GM23338 (cell line): ENCODE measurements around the gene ARAP1. TPM values are rescaled to one million over a fixed set of nuclear protein-coding genes. Genes with fewer than 3 reads are reported as not detected.

Source experiments
- ATAC-seq: fragments of 200-7000 bp; cut with Tn5 transposase; 3 replicates; pipeline ENCODE4 v1.9.1; 2020
- DNase-seq: peaks from one replicate; pipeline ENCODE4 v3.0.0-alpha.2; 2015; ENCODE audit warnings: low spot score
- H2AFZ ChIP-seq: fragments of 200-600 bp; sonication (generic); 2 replicates; pipeline ENCODE4 v1.8.0; 2016; ENCODE audit warnings: antibody characterized with exemption, mild to moderate bottlenecking, moderate library complexity
- H3F3A ChIP-seq: fragments of 200-600 bp; sonication (generic); replicated peaks from 2 replicates; pipeline ENCODE4 v1.8.0; 2017; ENCODE audit warnings: antibody characterized with exemption, mixed run types, low read depth
- H3K27ac ChIP-seq: fragments of 200-600 bp; sonication (generic); 2 replicates; pipeline ENCODE4 v1.6.1; 2016; ENCODE audit warnings: low read depth
- H3K27me3 ChIP-seq: fragments of 200-600 bp; sonication (generic); 2 replicates; pipeline ENCODE4 v1.8.0; 2016; ENCODE audit warnings: mild to moderate bottlenecking, mixed run types, moderate library complexity; ENCODE audit not compliant: insufficient read depth
- H3K36me3 ChIP-seq: fragments of 200-600 bp; sonication (generic); 2 replicates; pipeline ENCODE4 v1.8.0; 2016; ENCODE audit warnings: mild to moderate bottlenecking; ENCODE audit not compliant: insufficient read depth
- H3K4me1 ChIP-seq: fragments of 200-600 bp; sonication (generic); 2 replicates; pipeline ENCODE4 v1.8.0; 2016; ENCODE audit warnings: mild to moderate bottlenecking, moderate library complexity; ENCODE audit not compliant: insufficient read depth
- H3K4me2 ChIP-seq: fragments of 200-600 bp; sonication (generic); 2 replicates; pipeline ENCODE4 v1.7.1; 2017; ENCODE audit warnings: mixed run types
- H3K4me3 ChIP-seq: fragments of 200-600 bp; sonication (generic); 2 replicates; pipeline ENCODE4 v1.6.1; 2016; ENCODE audit warnings: mixed run types
- H3K79me2 ChIP-seq: fragments of 200-600 bp; sonication (generic); replicated peaks from 2 replicates; pipeline ENCODE4 v1.8.0; 2017; ENCODE audit warnings: mild to moderate bottlenecking; ENCODE audit not compliant: insufficient read depth
- H3K9me2 ChIP-seq: fragments of 200-600 bp; sonication (generic); 2 replicates; pipeline ENCODE4 v1.8.0; 2017; ENCODE audit not compliant: insufficient read depth
- H4K20me1 ChIP-seq: fragments of 200-600 bp; sonication (generic); replicated peaks from 2 replicates; pipeline ENCODE4 v1.8.0; 2017; ENCODE audit warnings: mild to moderate bottlenecking; ENCODE audit not compliant: insufficient read depth
- H3K27ac Mint-ChIP-seq: 2 replicates; pipeline ENCODE4 v1.8.0; 2020; ENCODE audit warnings: inconsistent platforms, mild to moderate bottlenecking, moderate library complexity, mixed read lengths
- H3K27me3 Mint-ChIP-seq: 3 replicates; pipeline ENCODE4 v1.8.0; 2022; ENCODE audit warnings: low read depth, mild to moderate bottlenecking, moderate library complexity, mixed read lengths, inconsistent platforms; ENCODE audit not compliant: insufficient read depth, poor library complexity
- H3K36me3 Mint-ChIP-seq: 3 replicates; pipeline ENCODE4 v1.8.0; 2021; ENCODE audit warnings: low read depth, mild to moderate bottlenecking, inconsistent platforms, moderate library complexity, mixed read lengths
- H3K4me1 Mint-ChIP-seq: 3 replicates; pipeline ENCODE4 v1.8.0; 2020; ENCODE audit warnings: mild to moderate bottlenecking, inconsistent platforms, mixed read lengths
- H3K4me3 Mint-ChIP-seq: 3 replicates; pipeline ENCODE4 v1.8.0; 2021; ENCODE audit warnings: moderate library complexity, mild to moderate bottlenecking, inconsistent platforms, mixed read lengths
- H3K9me3 Mint-ChIP-seq: 3 replicates; pipeline ENCODE4 v1.8.0; 2020; ENCODE audit warnings: moderate library complexity, mild to moderate bottlenecking, inconsistent platforms, mixed read lengths
- CREB1 ChIP-seq: fragments of 250-450 bp; sonication (Bioruptor Pico); IDR thresholded peaks from 2 replicates; pipeline ENCODE4 v1.5.0; 2020; ENCODE audit warnings: low read depth, mild to moderate bottlenecking, moderate library complexity
- ETS1 ChIP-seq: IDR thresholded peaks from 2 replicates; pipeline ENCODE4 v1.6.1; 2016; ENCODE audit warnings: antibody characterized with exemption
- EZH2 ChIP-seq: fragments of 200-600 bp; sonication (generic); IDR thresholded peaks from one replicate; pipeline ENCODE4 v1.8.0; 2017; ENCODE audit warnings: antibody characterized with exemption, mild to moderate bottlenecking, low read depth; ENCODE audit not compliant: unreplicated experiment
- EZH2phosphoT487 ChIP-seq: fragments of 200-600 bp; sonication (generic); IDR thresholded peaks from one replicate; pipeline ENCODE4 v1.8.1; 2018; ENCODE audit warnings: antibody characterized with exemption; ENCODE audit not compliant: unreplicated experiment
- JUNB ChIP-seq: IDR thresholded peaks from one replicate; pipeline ENCODE4 v1.6.1; 2016; ENCODE audit warnings: antibody characterized with exemption; ENCODE audit not compliant: unreplicated experiment
- NANOG ChIP-seq: IDR thresholded peaks from 2 replicates; pipeline ENCODE4 v1.6.1; 2016; ENCODE audit warnings: antibody characterized with exemption, borderline replicate concordance
- POLR2AphosphoS5 ChIP-seq: IDR thresholded peaks from 2 replicates; pipeline ENCODE4 v1.6.1; 2016; ENCODE audit warnings: antibody characterized with exemption, low read depth
- STAT1 ChIP-seq: IDR thresholded peaks from one replicate; pipeline ENCODE4 v1.6.1; 2016; ENCODE audit warnings: antibody characterized with exemption; ENCODE audit not compliant: unreplicated experiment
- ZNF114 ChIP-seq: fragments of 250-450 bp; sonication (Bioruptor Pico); IDR thresholded peaks from 2 replicates; pipeline ENCODE4 v1.5.0; 2020; ENCODE audit warnings: mild to moderate bottlenecking, moderate library complexity
- ZNF331 ChIP-seq: fragments of 250-450 bp; sonication (Bioruptor Pico); IDR thresholded peaks from 2 replicates; pipeline ENCODE4 v1.5.0; 2020; ENCODE audit warnings: low read depth, mild to moderate bottlenecking, moderate library complexity
- polyA plus RNA-seq: library from polyadenylated mRNA; unstranded; fragments of >200 nt; fragmentation: Nextera tagmentation; extraction: Ambion mirVana; gene quantifications from 2 replicates; pipeline ENCODE4 v1.2.1, GENCODE V29; 2016
- total RNA-seq: library from RNA; depleted of rRNA; stranded (reverse); fragments of >200 nt; shearing (Covaris generic); gene quantifications from 2 replicates; pipeline ENCODE4 v1.2.3, GENCODE V29; 2014
- TF ChIP-seq, protein P1 (sequence below): IDR thresholded peaks from one replicate; pipeline ENCODE4 v1.6.1; 2018; ENCODE audit warnings: antibody characterized with exemption; ENCODE audit not compliant: unreplicated experiment
- TF ChIP-seq, protein P2 (sequence below), 2 experiments: fragments of 200-600 bp in 1 of 2; sonication (generic) in 1 of 2; conservative IDR thresholded peaks; 2 replicates each; pipeline versions ENCODE4 v1.5.1 to v1.6.1; 2016 to 2017; ENCODE audit warnings: antibody characterized with exemption in 2 of 2, low read depth in 2 of 2, mild to moderate bottlenecking in 2 of 2, moderate library complexity in 1 of 2
- TF ChIP-seq, protein P3 (sequence below): fragments of 250-450 bp; sonication (Bioruptor Pico); IDR thresholded peaks from 2 replicates; pipeline ENCODE4 v1.5.0; 2020; ENCODE audit warnings: mild to moderate bottlenecking, moderate library complexity

ARAP1 gene
- total and polyA plus RNA-seq, 2 experiments from 2014 or later: 24.5 to 116 TPM

GRCh38 chr11:72721689-72722049 lies 30.5 kb downstream of the ARAP1 start:
- ATAC-seq: peak; percentile 13
- H3K4me1 Mint-ChIP-seq: peaks cover 22% of the 10 kb centered on the region
- no peaks in the 10 kb centered on the region; the same call in 1 of the 2 replicates for H3K4me1 ChIP-seq
- no peak for DNase-seq
- H3K27me3 Mint-ChIP-seq: peaks cover 9% of the 10 kb centered on the region
- H3F3A ChIP-seq: no peaks in the 10 kb centered on the region
- H3K27me3 ChIP-seq: no peaks in the 10 kb centered on the region
- H4K20me1 ChIP-seq: peaks cover 12% of the 10 kb centered on the region
- H3K36me3 Mint-ChIP-seq: peaks cover 8% of the 10 kb centered on the region; the same call in 2 of the 3 replicates
- H3K36me3 ChIP-seq: no peaks in the 10 kb centered on the region
- no peak overlapping the region for H3K4me3 ChIP-seq
- no peak overlapping the region for H3K4me2 ChIP-seq
- H3K27ac Mint-ChIP-seq: peak overlapping the region; percentile 82
- peaks cover 51% of the 10 kb centered on the region for H3K79me2 ChIP-seq
- H3K4me3 Mint-ChIP-seq: no peak overlapping the region; the same call in 2 of the 3 replicates
- no peak overlapping the region for H2AFZ ChIP-seq
- no peaks in the 10 kb centered on the region for H3K9me2 ChIP-seq
- TF ChIP-seq, protein P1, sequence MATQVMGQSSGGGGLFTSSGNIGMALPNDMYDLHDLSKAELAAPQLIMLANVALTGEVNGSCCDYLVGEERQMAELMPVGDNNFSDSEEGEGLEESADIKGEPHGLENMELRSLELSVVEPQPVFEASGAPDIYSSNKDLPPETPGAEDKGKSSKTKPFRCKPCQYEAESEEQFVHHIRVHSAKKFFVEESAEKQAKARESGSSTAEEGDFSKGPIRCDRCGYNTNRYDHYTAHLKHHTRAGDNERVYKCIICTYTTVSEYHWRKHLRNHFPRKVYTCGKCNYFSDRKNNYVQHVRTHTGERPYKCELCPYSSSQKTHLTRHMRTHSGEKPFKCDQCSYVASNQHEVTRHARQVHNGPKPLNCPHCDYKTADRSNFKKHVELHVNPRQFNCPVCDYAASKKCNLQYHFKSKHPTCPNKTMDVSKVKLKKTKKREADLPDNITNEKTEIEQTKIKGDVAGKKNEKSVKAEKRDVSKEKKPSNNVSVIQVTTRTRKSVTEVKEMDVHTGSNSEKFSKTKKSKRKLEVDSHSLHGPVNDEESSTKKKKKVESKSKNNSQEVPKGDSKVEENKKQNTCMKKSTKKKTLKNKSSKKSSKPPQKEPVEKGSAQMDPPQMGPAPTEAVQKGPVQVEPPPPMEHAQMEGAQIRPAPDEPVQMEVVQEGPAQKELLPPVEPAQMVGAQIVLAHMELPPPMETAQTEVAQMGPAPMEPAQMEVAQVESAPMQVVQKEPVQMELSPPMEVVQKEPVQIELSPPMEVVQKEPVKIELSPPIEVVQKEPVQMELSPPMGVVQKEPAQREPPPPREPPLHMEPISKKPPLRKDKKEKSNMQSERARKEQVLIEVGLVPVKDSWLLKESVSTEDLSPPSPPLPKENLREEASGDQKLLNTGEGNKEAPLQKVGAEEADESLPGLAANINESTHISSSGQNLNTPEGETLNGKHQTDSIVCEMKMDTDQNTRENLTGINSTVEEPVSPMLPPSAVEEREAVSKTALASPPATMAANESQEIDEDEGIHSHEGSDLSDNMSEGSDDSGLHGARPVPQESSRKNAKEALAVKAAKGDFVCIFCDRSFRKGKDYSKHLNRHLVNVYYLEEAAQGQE: no peak
- TF ChIP-seq, protein P2, sequence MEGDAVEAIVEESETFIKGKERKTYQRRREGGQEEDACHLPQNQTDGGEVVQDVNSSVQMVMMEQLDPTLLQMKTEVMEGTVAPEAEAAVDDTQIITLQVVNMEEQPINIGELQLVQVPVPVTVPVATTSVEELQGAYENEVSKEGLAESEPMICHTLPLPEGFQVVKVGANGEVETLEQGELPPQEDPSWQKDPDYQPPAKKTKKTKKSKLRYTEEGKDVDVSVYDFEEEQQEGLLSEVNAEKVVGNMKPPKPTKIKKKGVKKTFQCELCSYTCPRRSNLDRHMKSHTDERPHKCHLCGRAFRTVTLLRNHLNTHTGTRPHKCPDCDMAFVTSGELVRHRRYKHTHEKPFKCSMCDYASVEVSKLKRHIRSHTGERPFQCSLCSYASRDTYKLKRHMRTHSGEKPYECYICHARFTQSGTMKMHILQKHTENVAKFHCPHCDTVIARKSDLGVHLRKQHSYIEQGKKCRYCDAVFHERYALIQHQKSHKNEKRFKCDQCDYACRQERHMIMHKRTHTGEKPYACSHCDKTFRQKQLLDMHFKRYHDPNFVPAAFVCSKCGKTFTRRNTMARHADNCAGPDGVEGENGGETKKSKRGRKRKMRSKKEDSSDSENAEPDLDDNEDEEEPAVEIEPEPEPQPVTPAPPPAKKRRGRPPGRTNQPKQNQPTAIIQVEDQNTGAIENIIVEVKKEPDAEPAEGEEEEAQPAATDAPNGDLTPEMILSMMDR (conservative IDR thresholded peaks at IDR 0.05; ENCODE audit: low read depth in 2 of 2): no peak
- TF ChIP-seq EZH2 (no peak), STAT1 (no peak), EZH2phosphoT487 (no peak), ETS1 (no peak), JUNB (no peak), ZNF331 (CRISPR knock-in tag) (no peak), POLR2AphosphoS5 (no peak), NANOG (no peak), ZNF114 (CRISPR knock-in tag) (no peak), CREB1 (CRISPR knock-in tag) (no peak)
- TF ChIP-seq, protein P3, sequence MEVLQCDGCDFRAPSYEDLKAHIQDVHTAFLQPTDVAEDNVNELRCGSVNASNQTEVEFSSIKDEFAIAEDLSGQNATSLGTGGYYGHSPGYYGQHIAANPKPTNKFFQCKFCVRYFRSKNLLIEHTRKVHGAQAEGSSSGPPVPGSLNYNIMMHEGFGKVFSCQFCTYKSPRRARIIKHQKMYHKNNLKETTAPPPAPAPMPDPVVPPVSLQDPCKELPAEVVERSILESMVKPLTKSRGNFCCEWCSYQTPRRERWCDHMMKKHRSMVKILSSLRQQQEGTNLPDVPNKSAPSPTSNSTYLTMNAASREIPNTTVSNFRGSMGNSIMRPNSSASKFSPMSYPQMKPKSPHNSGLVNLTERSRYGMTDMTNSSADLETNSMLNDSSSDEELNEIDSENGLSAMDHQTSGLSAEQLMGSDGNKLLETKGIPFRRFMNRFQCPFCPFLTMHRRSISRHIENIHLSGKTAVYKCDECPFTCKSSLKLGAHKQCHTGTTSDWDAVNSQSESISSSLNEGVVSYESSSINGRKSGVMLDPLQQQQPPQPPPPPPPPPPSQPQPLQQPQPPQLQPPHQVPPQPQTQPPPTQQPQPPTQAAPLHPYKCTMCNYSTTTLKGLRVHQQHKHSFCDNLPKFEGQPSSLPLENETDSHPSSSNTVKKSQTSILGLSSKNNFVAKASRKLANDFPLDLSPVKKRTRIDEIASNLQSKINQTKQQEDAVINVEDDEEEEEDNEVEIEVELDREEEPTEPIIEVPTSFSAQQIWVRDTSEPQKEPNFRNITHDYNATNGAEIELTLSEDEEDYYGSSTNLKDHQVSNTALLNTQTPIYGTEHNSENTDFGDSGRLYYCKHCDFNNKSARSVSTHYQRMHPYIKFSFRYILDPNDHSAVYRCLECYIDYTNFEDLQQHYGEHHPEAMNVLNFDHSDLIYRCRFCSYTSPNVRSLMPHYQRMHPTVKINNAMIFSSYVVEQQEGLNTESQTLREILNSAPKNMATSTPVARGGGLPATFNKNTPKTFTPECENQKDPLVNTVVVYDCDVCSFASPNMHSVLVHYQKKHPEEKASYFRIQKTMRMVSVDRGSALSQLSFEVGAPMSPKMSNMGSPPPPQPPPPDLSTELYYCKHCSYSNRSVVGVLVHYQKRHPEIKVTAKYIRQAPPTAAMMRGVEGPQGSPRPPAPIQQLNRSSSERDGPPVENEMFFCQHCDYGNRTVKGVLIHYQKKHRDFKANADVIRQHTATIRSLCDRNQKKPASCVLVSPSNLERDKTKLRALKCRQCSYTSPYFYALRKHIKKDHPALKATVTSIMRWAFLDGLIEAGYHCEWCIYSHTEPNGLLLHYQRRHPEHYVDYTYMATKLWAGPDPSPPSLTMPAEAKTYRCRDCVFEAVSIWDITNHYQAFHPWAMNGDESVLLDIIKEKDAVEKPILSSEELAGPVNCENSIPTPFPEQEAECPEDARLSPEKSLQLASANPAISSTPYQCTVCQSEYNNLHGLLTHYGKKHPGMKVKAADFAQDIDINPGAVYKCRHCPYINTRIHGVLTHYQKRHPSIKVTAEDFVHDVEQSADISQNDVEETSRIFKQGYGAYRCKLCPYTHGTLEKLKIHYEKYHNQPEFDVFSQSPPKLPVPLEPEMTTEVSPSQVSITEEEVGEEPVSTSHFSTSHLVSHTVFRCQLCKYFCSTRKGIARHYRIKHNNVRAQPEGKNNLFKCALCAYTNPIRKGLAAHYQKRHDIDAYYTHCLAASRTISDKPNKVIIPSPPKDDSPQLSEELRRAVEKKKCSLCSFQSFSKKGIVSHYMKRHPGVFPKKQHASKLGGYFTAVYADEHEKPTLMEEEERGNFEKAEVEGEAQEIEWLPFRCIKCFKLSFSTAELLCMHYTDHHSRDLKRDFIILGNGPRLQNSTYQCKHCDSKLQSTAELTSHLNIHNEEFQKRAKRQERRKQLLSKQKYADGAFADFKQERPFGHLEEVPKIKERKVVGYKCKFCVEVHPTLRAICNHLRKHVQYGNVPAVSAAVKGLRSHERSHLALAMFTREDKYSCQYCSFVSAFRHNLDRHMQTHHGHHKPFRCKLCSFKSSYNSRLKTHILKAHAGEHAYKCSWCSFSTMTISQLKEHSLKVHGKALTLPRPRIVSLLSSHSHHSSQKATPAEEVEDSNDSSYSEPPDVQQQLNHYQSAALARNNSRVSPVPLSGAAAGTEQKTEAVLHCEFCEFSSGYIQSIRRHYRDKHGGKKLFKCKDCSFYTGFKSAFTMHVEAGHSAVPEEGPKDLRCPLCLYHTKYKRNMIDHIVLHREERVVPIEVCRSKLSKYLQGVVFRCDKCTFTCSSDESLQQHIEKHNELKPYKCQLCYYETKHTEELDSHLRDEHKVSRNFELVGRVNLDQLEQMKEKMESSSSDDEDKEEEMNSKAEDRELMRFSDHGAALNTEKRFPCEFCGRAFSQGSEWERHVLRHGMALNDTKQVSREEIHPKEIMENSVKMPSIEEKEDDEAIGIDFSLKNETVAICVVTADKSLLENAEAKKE: no peak
- no peaks in the 10 kb centered on the region; the same call in 2 of the 3 replicates for H3K9me3 Mint-ChIP-seq
- peak overlapping the region; percentile 50; the same call in 1 of the 2 replicates for H3K27ac ChIP-seq
